ENCODE measurements around the gene SERP1.
A peak's percentile ranks its signal among the peaks of the same experiment; 100 is the strongest.
"Not testable (repeated sequence)": the region's sequence is repeated elsewhere in the genome, so short reads cannot be mapped to it uniquely, and the experiment has no call there.

Gene SERP1

GRCh38 chr3:150538324-150539208 lies 7.7 kb downstream of the SERP1 start:
- no peak for DNase-seq (ENCODE audit: low spot score)

- DNase-seq (ENCODE audit: low spot score), result no peak
These were observed 11.1 kb downstream of the SERP1 start for GRCh38 chr3:150535204-150535603.

GRCh38 chr3:150531775-150532174 lies 14.5 kb downstream of the SERP1 start:
- no peak for DNase-seq (ENCODE audit: low spot score)

GRCh38 chr3:150528354-150528797 lies 17.9 kb downstream of the SERP1 start:
- no peak for DNase-seq (ENCODE audit: low spot score)

- DNase-seq (ENCODE audit: low spot score), result no peak
These were observed 18.6 kb downstream of the SERP1 start for GRCh38 chr3:150527464-150528255.

- no peak for DNase-seq (ENCODE audit: low spot score)
These were observed 22.8 kb downstream of the SERP1 start for GRCh38 chr3:150523538-150523937.

GRCh38 chr3:150521463-150521862 lies 24.8 kb downstream of the SERP1 start:
- DNase-seq (ENCODE audit: low spot score), result no peak

- no peak for DNase-seq (ENCODE audit: low spot score)
These were observed 25.9 kb downstream of the SERP1 start for GRCh38 chr3:150520408-150520807.

- no peak for DNase-seq (ENCODE audit: low spot score)
These were observed 27.3 kb downstream of the SERP1 start for GRCh38 chr3:150519026-150519425.

GRCh38 chr3:150515210-150515609 lies 31.1 kb downstream of the SERP1 start:
- DNase-seq (ENCODE audit: low spot score), result no peak

GRCh38 chr3:150511122-150511821 lies 35.0 kb downstream of the SERP1 start:
- DNase-seq (ENCODE audit: low spot score), result no peak

GRCh38 chr3:150509780-150510179 lies 36.5 kb downstream of the SERP1 start:
- no peak for DNase-seq (ENCODE audit: low spot score)

- DNase-seq (ENCODE audit: low spot score), result no peak
These were observed 37.9 kb downstream of the SERP1 start for GRCh38 chr3:150508401-150508800.

GRCh38 chr3:150504483-150504882 lies 41.8 kb downstream of the SERP1 start:
- no peak for DNase-seq (ENCODE audit: low spot score)

GRCh38 chr3:150503402-150504099 lies 42.7 kb downstream of the SERP1 start:
- DNase-seq (ENCODE audit: low spot score), result no peak

- DNase-seq (ENCODE audit: low spot score), result not testable (repeated sequence)
These were observed 45.3 kb downstream of the SERP1 start for GRCh38 chr3:150500960-150501359.

GRCh38 chr3:150497956-150498355 lies 48.3 kb downstream of the SERP1 start:
- DNase-seq (ENCODE audit: low spot score), result no peak

GRCh38 chr3:150495563-150496168 lies 50.6 kb downstream of the SERP1 start:
- peak; percentile 44 for DNase-seq (ENCODE audit: low spot score)

GRCh38 chr3:150495149-150495548 lies 51.1 kb downstream of the SERP1 start:
- DNase-seq (ENCODE audit: low spot score), result no peak

GRCh38 chr3:150494411-150494977 lies 51.8 kb downstream of the SERP1 start:
- no peak for DNase-seq (ENCODE audit: low spot score)
